Vagina (tissue), 2 donors: ENCODE data around the gene RBM8A.

Experiments
- CTCF ChIP-seq, 3 experiments: fragments of 450-650 bp in 2 of 3; fragments of 200-600 bp in 1 of 3; sonication (generic) in 1 of 3; IDR thresholded peaks; one replicate each; pipeline ENCODE4 v1.5.1; 2017 to 2019; ENCODE audit warnings: antibody characterized with exemption in 3 of 3, mild to moderate bottlenecking in 2 of 3, moderate library complexity in 2 of 3
- POLR2AphosphoS5 ChIP-seq, 2 donors: sonication (generic); formaldehyde crosslinking; IDR thresholded peaks; one replicate each; pipeline ENCODE4 v1.9.0; 2017; ENCODE audit warnings: antibody characterized with exemption in 2 of 2, mild to moderate bottlenecking in 2 of 2, low read depth in 1 of 2; ENCODE audit not compliant: insufficient read depth in 1 of 2

GRCh38 chr1:145901312-145902021, 25.8 kb downstream of the RBM8A start:
- TF ChIP-seq CTCF (IDR thresholded peaks at IDR 0.05) (no peak), POLR2AphosphoS5 (IDR thresholded peaks at IDR 0.05; ENCODE audit: insufficient read depth in 1 of 2, low read depth in 1 of 2) (no peak)
